ENCODE data around the gene ELAC2.

- TF ChIP-seq GATA2 (IDR thresholded peaks at IDR 0.05; ENCODE audit: low read depth, low read length) = no peak
- no peak for TF ChIP-seq GATA3 (IDR thresholded peaks at IDR 0.05; ENCODE audit: low read depth, low read length)
Measured at GRCh38 chr17:13003454-13003851, 14.4 kb downstream of the ELAC2 start.
